Transverse colon (tissue), 4 donors: Measurements from ENCODE around the gene HOXD1. TPM values are rescaled to one million over a fixed set of nuclear protein-coding genes. Genes with fewer than 3 reads are reported as not detected.

Experiments used
- DNase-seq: peaks from one replicate; pipeline ENCODE4 v3.0.0-alpha.2; 2019
- H3K27ac ChIP-seq, 4 donors: fragments of 200-600 bp; sonication (generic); 2 replicates each; pipeline ENCODE4 v1.5.1; 2016 to 2018; ENCODE audit warnings: inconsistent platforms in 4 of 4
- H3K27me3 ChIP-seq: fragments of 200-600 bp; sonication (generic); 2 replicates; pipeline ENCODE4 v1.5.1; 2017; ENCODE audit warnings: inconsistent platforms
- H3K36me3 ChIP-seq, 4 donors: fragments of 200-600 bp; sonication (generic); 2 replicates each; pipeline ENCODE4 v1.5.1; 2017 to 2019; ENCODE audit warnings: inconsistent platforms in 4 of 4
- H3K4me1 ChIP-seq, 4 donors: fragments of 200-600 bp; sonication (generic); 2 replicates each; pipeline ENCODE4 v1.5.1; 2017 to 2020; ENCODE audit warnings: inconsistent platforms in 4 of 4
- H3K4me3 ChIP-seq, 4 donors: fragments of 200-600 bp; sonication (generic); 1 replicate in 1 of 4; 2 replicates in 3 of 4; pipeline versions ENCODE4 v1.5.1 to v1.6.1; 2017 to 2019; ENCODE audit warnings: inconsistent platforms in 4 of 4
- H3K9me3 ChIP-seq, 2 donors: fragments of 200-600 bp; sonication (generic); 2 replicates each; pipeline ENCODE4 v1.5.1; 2017 to 2019; ENCODE audit warnings: inconsistent platforms in 2 of 2
- EP300 ChIP-seq: sonication (generic); formaldehyde crosslinking; IDR thresholded peaks from one replicate; pipeline ENCODE4 v1.6.1; 2017; ENCODE audit warnings: antibody characterized with exemption, low read depth
- POLR2A ChIP-seq: fragments of 450-650 bp; IDR thresholded peaks from one replicate; pipeline ENCODE4 v1.6.1; 2016; ENCODE audit warnings: antibody characterized with exemption, mild to moderate bottlenecking, moderate library complexity
- POLR2AphosphoS5 ChIP-seq, 3 donors: sonication (generic); formaldehyde crosslinking; IDR thresholded peaks; one replicate each; pipeline ENCODE4 v1.6.1; 2016; ENCODE audit warnings: antibody characterized with exemption in 3 of 3
- WGBS, 2 donors: methylation state at CpG; one replicate each; pipeline ENCODE4 v1.1.5; 2018; ENCODE audit warnings: low coverage in 1 of 2; 5-methylcytosine and 5-hydroxymethylcytosine counted together
- in situ Hi-C, 4 donors: fragments of 200-750 bp; cut with MboI; loops; one replicate each; pipeline versions ENCODE4 v1.15.0 to v1.15.1; 2017; ENCODE audit warnings: low sequenced_read_pairs in 3 of 4, low pct_ligation_motif_present in 1 of 4, low pct_unique_long_range_greater_than_20kb in 1 of 4
- intact Hi-C: fragments of 100-400 bp; cut with DNase I; formaldehyde crosslinking; loops from one replicate; pipeline ENCODE4 v1.15.1; 2023; ENCODE audit warnings: low total_unique reads
- total RNA-seq, 4 donors: library from RNA; depleted of rRNA; stranded (reverse); fragments of >200 nt; gene quantifications; one replicate each; pipeline ENCODE4 v1.1.0, GENCODE V29; 2016
- TF ChIP-seq, protein P1 (sequence below), 5 experiments: fragments of 200-600 bp in 3 of 5; fragments of 450-650 bp in 2 of 5; sonication (generic) in 3 of 5; IDR thresholded peaks; 1 replicate in 2 of 5; 2 replicates in 3 of 5; pipeline ENCODE4 v1.5.1; 2016 to 2017; ENCODE audit warnings: antibody characterized with exemption in 5 of 5, inconsistent platforms in 3 of 5, mild to moderate bottlenecking in 2 of 5, moderate library complexity in 1 of 5

Gene HOXD1
- total RNA-seq, 4 donors from 2014 or later: 4.1 to 12.9 (median 4.5) TPM

DNA sequence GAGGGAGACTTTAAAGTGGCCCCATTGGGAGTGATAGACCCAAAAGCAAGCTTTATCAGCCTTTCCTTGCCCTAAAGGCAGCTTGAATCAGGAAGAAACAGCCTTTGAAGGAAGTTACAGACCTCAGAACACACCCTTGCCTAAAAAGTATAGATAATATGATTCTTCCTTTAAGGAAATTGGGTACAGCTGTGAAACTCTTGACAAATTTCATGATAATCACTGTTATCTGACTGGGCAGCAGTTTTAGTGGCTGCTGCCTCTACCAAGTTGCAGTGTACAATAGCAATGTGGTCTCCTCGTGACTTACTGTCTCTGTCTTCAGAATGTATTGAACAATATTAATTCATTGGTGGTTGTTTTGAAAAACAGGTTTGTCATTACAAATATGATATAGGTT lies 16.7 kb downstream of the HOXD1 start:
- Histone ChIP-seq H3K9me3 (no peaks in the 10 kb centered on the region), H3K27ac (no peak overlapping the region), H3K4me1 (peaks cover 0 to 3% (median 0%) of the 10 kb centered on the region in 4 donors), H3K27me3 (no peaks in the 10 kb centered on the region), H3K36me3 (no peaks in the 10 kb centered on the region), H3K4me3 (no peak overlapping the region)
- DNase-seq: no peak
- WGBS, 2 donors: 94 to 100% methylated on average over 1 of the region's 1 CpG
- in situ Hi-C loops (no loop called here), intact Hi-C loops (no loop called here)
- no peak for TF ChIP-seq POLR2AphosphoS5 (IDR thresholded peaks at IDR 0.05)
- TF ChIP-seq, protein P1, sequence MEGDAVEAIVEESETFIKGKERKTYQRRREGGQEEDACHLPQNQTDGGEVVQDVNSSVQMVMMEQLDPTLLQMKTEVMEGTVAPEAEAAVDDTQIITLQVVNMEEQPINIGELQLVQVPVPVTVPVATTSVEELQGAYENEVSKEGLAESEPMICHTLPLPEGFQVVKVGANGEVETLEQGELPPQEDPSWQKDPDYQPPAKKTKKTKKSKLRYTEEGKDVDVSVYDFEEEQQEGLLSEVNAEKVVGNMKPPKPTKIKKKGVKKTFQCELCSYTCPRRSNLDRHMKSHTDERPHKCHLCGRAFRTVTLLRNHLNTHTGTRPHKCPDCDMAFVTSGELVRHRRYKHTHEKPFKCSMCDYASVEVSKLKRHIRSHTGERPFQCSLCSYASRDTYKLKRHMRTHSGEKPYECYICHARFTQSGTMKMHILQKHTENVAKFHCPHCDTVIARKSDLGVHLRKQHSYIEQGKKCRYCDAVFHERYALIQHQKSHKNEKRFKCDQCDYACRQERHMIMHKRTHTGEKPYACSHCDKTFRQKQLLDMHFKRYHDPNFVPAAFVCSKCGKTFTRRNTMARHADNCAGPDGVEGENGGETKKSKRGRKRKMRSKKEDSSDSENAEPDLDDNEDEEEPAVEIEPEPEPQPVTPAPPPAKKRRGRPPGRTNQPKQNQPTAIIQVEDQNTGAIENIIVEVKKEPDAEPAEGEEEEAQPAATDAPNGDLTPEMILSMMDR (IDR thresholded peaks at IDR 0.05): no peak

DNA sequence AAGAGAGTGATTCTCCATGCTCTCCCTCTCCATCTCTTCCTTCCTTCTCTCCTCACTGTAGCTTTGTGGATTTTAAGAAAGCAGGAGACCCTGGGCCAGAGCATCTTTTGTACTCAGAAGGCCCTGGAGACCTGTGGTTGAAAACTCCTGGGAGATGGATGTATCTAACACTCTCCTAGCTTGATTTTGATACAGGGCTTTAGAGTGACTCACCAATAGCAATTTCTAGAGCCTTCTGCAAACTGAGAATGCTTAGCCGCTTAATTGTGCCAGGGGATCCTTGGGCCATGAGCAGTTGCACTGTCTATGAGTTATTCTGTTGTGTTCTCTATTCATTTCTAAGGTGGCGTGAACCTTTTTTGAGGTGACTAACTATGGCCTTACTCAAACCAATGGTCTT lies 17.7 kb downstream of the HOXD1 start:
- Histone ChIP-seq H3K9me3 (no peaks in the 10 kb centered on the region), H3K4me1 (no peaks in the 10 kb centered on the region), H3K4me3 (no peak overlapping the region), H3K27ac (no peak overlapping the region), H3K36me3 (no peaks in the 10 kb centered on the region), H3K27me3 (no peaks in the 10 kb centered on the region)
- intact Hi-C loops (no loop called here), in situ Hi-C loops (no loop called here)
- WGBS, 2 donors: 98 to 100% methylated on average over 1 to 2 of the region's 2 CpGs
- TF ChIP-seq EP300 (no peak), POLR2AphosphoS5 (IDR thresholded peaks at IDR 0.05) (no peak), POLR2A (no peak)
- TF ChIP-seq, protein P1 (IDR thresholded peaks at IDR 0.05): no peak
- DNase-seq: no peak

DNA sequence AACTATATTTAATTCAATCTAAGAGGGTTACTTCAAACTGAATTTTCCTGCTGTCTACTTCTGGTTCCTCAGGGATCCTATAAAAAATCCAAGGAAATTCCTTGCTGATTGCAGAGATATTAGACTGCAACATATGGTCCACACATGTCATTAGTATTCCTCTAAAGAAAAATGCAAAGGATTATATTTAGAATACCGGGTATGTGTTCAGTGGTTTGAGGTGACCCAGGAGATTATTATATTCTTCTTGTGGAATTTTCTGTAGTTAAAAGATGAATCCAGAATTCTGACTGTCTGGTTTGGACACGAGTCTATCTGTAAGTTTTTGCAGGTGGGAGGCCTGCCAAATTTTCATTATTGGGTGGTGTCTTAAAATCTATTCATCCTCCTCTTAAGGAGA lies 18.2 kb downstream of the HOXD1 start:
- WGBS, 2 donors: 56 to 69% methylated on average over 1 to 2 of the region's 2 CpGs
- Histone ChIP-seq H3K27ac (no peak overlapping the region), H3K9me3 (no peaks in the 10 kb centered on the region), H3K27me3 (no peaks in the 10 kb centered on the region), H3K4me1 (no peaks in the 10 kb centered on the region), H3K4me3 (no peak overlapping the region), H3K36me3 (no peaks in the 10 kb centered on the region)
- no peak for DNase-seq
- in situ Hi-C loops: no loop called here
- TF ChIP-seq POLR2AphosphoS5 (IDR thresholded peaks at IDR 0.05) (no peak), POLR2A (no peak), EP300 (no peak)
- TF ChIP-seq, protein P1 (IDR thresholded peaks at IDR 0.05): no peak
- intact Hi-C loops: no loop called here

DNA sequence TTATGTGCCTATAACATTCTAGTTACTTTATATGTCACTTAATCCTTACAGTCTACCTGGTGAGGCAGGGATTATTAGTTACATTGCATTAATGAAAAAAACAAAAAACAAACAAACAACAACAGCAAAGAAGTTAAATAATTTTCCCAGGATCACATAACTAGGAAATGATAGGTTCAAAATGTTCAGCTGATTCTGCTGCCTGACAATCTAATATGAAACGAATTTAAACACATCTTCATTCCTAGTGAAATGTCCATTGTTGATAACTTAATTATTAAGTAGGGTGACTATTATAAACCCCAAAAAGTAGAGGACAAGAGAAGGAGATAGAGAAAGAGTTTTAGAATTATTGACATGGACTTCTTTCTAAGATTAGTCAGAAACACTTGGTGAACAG lies 22.6 kb downstream of the HOXD1 start:
- no peak overlapping the region for H3K27ac ChIP-seq
- intact Hi-C loops: no loop called here
- TF ChIP-seq EP300 (no peak), POLR2AphosphoS5 (IDR thresholded peaks at IDR 0.05) (no peak), POLR2A (no peak)
- TF ChIP-seq, protein P1 (IDR thresholded peaks at IDR 0.05): no peak
- H3K36me3 ChIP-seq: no peaks in the 10 kb centered on the region
- 69 to 93% methylated on average over 1 of the region's 1 CpG for WGBS, 2 donors
- H3K27me3 ChIP-seq: no peaks in the 10 kb centered on the region
- no peaks in the 10 kb centered on the region for H3K9me3 ChIP-seq
- H3K4me1 ChIP-seq: no peaks in the 10 kb centered on the region
- no peak overlapping the region for H3K4me3 ChIP-seq
- no peak for DNase-seq
- in situ Hi-C loops: no loop called here
